ENCODE measurements around the gene RXFP2. TPM values are rescaled to one million over a fixed set of nuclear protein-coding genes. Genes with fewer than 3 reads are reported as not detected.

Gene RXFP2
- total RNA-seq, 1 experiment from 2014 or later: not detected

DNA sequence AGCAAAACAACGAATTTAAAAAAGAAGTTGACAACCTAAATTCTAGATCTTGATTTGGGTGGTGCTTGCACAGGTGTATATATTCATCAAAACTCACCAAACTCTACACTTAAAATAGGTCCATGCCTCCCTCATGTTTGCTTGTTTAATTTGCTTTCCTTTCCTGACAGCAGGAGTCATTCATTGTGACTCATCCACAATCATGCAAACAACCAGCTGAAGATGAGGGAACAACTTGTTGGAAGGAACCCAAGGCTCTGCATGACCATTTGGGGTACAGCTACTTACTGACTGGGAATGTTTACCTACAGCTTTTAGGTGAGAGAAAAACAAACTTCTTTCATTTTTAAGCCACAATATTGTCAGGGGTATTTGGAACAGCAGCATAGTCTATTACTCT lies 96.6 kb downstream of the RXFP2 start:
- no peak overlapping the region for H3K4me3 ChIP-seq (ENCODE audit: low read depth, low read length, poor library complexity, severe bottlenecking)
- H3K27me3 ChIP-seq (replicated peaks; ENCODE audit: insufficient read depth, low read depth, low read length, poor library complexity): no peaks in the 10 kb centered on the region
- ChIA-PET POLR2A (ENCODE audit: low non-redundant PET) (no interaction called here), CTCF (no interaction called here)
- no peaks in the 10 kb centered on the region for H3K4me1 ChIP-seq (ENCODE audit: insufficient read depth, low read length, poor library complexity, severe bottlenecking)
- BruUV-seq (replicated peaks): no TSS peak
- no peaks in the 10 kb centered on the region for H3K9me3 ChIP-seq (ENCODE audit: low read depth, low read length, poor library complexity, severe bottlenecking)
- H3K36me3 ChIP-seq (ENCODE audit: insufficient read depth, low read length, poor library complexity, severe bottlenecking): no peaks in the 10 kb centered on the region
- no peak for TF ChIP-seq EZH2 (IDR thresholded peaks at IDR 0.05; ENCODE audit: borderline replicate concordance, low read depth, low read length, poor library complexity, severe bottlenecking)
- TF ChIP-seq, protein P1, sequence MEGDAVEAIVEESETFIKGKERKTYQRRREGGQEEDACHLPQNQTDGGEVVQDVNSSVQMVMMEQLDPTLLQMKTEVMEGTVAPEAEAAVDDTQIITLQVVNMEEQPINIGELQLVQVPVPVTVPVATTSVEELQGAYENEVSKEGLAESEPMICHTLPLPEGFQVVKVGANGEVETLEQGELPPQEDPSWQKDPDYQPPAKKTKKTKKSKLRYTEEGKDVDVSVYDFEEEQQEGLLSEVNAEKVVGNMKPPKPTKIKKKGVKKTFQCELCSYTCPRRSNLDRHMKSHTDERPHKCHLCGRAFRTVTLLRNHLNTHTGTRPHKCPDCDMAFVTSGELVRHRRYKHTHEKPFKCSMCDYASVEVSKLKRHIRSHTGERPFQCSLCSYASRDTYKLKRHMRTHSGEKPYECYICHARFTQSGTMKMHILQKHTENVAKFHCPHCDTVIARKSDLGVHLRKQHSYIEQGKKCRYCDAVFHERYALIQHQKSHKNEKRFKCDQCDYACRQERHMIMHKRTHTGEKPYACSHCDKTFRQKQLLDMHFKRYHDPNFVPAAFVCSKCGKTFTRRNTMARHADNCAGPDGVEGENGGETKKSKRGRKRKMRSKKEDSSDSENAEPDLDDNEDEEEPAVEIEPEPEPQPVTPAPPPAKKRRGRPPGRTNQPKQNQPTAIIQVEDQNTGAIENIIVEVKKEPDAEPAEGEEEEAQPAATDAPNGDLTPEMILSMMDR (conservative IDR thresholded peaks at IDR 0.05; ENCODE audit: low read depth, low read length): no peak
- no peak overlapping the region for H3K27ac ChIP-seq (ENCODE audit: low read depth, low read length, poor library complexity, severe bottlenecking)
- intact Hi-C loops (cut with micrococcal nuclease; ENCODE audit: unreplicated experiment): no loop called here
- peak; percentile 12 for DNase-seq (ENCODE audit: low spot score)

DNA sequence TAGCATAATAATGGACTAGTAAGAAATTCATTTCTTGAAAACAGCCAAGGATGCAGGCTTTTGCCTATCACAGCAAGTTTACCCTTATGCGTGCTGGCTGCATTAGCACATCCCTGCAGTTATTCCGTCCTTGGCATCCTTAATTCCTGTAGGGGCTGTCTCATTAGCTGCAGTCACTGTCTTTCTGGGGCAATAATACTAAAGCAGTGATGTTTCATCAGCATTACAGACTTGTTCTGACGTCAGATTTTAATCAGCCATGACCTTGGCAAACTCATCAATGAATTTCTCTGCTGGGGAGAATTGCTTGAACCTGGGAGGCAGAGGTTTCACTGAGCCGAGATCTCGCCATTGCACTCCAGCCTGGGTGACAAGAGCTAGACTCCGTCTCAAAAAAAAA lies 103.7 kb downstream of the RXFP2 start:
- no peaks in the 10 kb centered on the region for H3K4me1 ChIP-seq (ENCODE audit: insufficient read depth, low read length, poor library complexity, severe bottlenecking)
- no peak for DNase-seq (ENCODE audit: low spot score)
- peaks cover 38% of the 10 kb centered on the region for H3K27me3 ChIP-seq (replicated peaks; ENCODE audit: insufficient read depth, low read depth, low read length, poor library complexity)
- H3K36me3 ChIP-seq (ENCODE audit: insufficient read depth, low read length, poor library complexity, severe bottlenecking): no peaks in the 10 kb centered on the region
- TF ChIP-seq EZH2 (IDR thresholded peaks at IDR 0.05; ENCODE audit: borderline replicate concordance, low read depth, low read length, poor library complexity, severe bottlenecking): no peak
- TF ChIP-seq, protein P1 (conservative IDR thresholded peaks at IDR 0.05; ENCODE audit: low read depth, low read length): no peak
- H3K27ac ChIP-seq (ENCODE audit: low read depth, low read length, poor library complexity, severe bottlenecking): no peak overlapping the region
- CTCF ChIA-PET: no interaction called here
- POLR2A ChIA-PET (ENCODE audit: low non-redundant PET): no interaction called here
- no TSS peak for BruUV-seq (replicated peaks)
- no peak overlapping the region for H3K4me3 ChIP-seq (ENCODE audit: low read depth, low read length, poor library complexity, severe bottlenecking)
- intact Hi-C loops (cut with micrococcal nuclease; ENCODE audit: unreplicated experiment): no loop called here
- H3K9me3 ChIP-seq (ENCODE audit: low read depth, low read length, poor library complexity, severe bottlenecking): no peaks in the 10 kb centered on the region

DNA sequence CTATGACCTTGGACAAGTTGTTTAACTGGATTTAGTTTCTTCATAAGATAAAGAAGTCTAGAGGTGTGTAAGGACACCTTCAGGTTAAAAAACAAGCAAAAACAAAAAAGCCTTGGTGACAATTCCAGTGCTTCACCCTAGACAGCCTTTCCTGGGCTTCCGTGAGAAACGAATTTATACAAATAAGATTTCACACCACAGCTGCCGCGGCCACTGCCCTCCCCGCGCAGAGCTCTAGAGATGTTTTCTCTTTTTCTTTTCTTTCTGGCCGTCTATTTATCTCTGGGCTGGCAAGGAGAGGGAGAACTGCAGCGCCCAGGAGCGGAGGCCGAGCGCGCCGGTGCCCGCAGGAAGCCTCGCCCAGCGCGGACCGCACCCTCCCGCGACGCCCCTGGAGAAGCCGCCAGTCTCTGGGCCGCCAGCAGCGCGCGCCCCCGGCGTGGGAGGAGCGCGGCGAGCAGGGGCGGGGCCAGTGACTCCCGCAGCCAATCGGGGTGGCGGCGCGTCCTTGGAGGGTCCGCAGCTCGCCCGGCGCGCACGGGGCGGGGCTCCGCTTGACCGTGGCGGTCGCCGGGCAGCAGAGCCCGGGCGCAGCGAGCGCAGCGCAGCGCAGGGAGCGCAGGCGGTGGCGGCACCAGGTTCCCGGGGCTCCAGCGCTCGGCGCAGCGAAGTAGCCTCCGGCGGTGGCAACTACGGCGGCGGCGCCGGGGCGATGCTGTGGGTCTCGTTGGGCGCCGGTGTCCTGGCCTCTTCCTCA lies 107.0 kb downstream of the RXFP2 start:
- DNase-seq (ENCODE audit: low spot score): peak; percentile 88
- H3K4me3 ChIP-seq (ENCODE audit: low read depth, low read length, poor library complexity, severe bottlenecking): peak overlapping the region; percentile 52
- intact Hi-C loops (cut with micrococcal nuclease; ENCODE audit: unreplicated experiment): no loop called here
- H3K4me1 ChIP-seq (ENCODE audit: insufficient read depth, low read length, poor library complexity, severe bottlenecking): no peaks in the 10 kb centered on the region
- H3K36me3 ChIP-seq (ENCODE audit: insufficient read depth, low read length, poor library complexity, severe bottlenecking): no peaks in the 10 kb centered on the region
- BruUV-seq (replicated peaks): no TSS peak
- no peaks in the 10 kb centered on the region for H3K9me3 ChIP-seq (ENCODE audit: low read depth, low read length, poor library complexity, severe bottlenecking)
- no peak for TF ChIP-seq EZH2 (IDR thresholded peaks at IDR 0.05; ENCODE audit: borderline replicate concordance, low read depth, low read length, poor library complexity, severe bottlenecking)
- TF ChIP-seq, protein P1 (conservative IDR thresholded peaks at IDR 0.05; ENCODE audit: low read depth, low read length): no peak
- POLR2A ChIA-PET (ENCODE audit: low non-redundant PET): no interaction called here
- peaks cover 55% of the 10 kb centered on the region for H3K27me3 ChIP-seq (replicated peaks; ENCODE audit: insufficient read depth, low read depth, low read length, poor library complexity)
- no peak overlapping the region for H3K27ac ChIP-seq (ENCODE audit: low read depth, low read length, poor library complexity, severe bottlenecking)
- CTCF ChIA-PET: no interaction called here
